Measurements from ENCODE around the gene UBA1. TPM values are rescaled to one million over a fixed set of nuclear protein-coding genes. Genes with fewer than 3 reads are reported as not detected.
A peak's percentile ranks its signal among the peaks of the same experiment; 100 is the strongest.

Gene UBA1
- total RNA-seq, 1 donor from 2014 or later, result 161 TPM

DNA sequence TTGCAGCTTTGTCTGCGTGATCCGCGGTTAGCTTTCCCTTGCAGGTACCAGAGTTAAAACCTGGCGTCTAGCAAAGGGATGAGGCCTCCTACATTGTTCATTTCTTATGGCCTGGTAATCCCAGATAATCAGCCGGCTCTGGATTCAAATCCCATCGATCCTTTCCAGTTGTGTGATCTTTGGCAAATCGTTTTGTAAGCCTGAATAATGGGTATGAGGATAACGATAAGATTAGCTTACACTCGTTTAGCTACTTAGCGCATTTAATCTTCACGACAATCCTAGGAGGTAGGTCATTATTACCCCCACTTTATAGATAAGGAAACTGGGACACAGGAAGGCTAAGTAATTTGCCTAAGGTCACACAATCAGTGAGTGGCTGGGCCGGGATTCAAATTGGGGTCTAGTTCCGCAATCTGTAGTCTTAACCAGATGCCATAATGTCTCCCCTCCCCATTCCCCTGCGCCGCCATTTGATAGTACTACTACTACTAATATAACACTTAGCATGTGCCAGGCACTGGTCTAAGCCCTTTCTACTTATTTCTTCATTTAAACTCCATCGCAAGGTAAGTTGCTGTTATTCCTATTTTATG is 1.7 kb upstream of the UBA1 start:
- no peak for DNase-seq
- no peaks in the 10 kb centered on the region for H3K36me3 ChIP-seq
- intact Hi-C loops (cut with DNase I), result loop anchor here (10.0 kb wide), 2 partner anchors 193 to 333 kb away; no protein-coding TSS in a partner anchor
- no peaks in the 10 kb centered on the region for H3K27me3 ChIP-seq
- H3K27ac ChIP-seq, result no peak overlapping the region
- TF ChIP-seq, protein P1, sequence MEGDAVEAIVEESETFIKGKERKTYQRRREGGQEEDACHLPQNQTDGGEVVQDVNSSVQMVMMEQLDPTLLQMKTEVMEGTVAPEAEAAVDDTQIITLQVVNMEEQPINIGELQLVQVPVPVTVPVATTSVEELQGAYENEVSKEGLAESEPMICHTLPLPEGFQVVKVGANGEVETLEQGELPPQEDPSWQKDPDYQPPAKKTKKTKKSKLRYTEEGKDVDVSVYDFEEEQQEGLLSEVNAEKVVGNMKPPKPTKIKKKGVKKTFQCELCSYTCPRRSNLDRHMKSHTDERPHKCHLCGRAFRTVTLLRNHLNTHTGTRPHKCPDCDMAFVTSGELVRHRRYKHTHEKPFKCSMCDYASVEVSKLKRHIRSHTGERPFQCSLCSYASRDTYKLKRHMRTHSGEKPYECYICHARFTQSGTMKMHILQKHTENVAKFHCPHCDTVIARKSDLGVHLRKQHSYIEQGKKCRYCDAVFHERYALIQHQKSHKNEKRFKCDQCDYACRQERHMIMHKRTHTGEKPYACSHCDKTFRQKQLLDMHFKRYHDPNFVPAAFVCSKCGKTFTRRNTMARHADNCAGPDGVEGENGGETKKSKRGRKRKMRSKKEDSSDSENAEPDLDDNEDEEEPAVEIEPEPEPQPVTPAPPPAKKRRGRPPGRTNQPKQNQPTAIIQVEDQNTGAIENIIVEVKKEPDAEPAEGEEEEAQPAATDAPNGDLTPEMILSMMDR (IDR thresholded peaks at IDR 0.05), result no peak
- no peak for ATAC-seq
- peaks cover 13% of the 10 kb centered on the region for H3K4me1 ChIP-seq
- peak overlapping the region; percentile 65 for H3K4me3 ChIP-seq
- H3K9me3 ChIP-seq, result no peaks in the 10 kb centered on the region

DNA sequence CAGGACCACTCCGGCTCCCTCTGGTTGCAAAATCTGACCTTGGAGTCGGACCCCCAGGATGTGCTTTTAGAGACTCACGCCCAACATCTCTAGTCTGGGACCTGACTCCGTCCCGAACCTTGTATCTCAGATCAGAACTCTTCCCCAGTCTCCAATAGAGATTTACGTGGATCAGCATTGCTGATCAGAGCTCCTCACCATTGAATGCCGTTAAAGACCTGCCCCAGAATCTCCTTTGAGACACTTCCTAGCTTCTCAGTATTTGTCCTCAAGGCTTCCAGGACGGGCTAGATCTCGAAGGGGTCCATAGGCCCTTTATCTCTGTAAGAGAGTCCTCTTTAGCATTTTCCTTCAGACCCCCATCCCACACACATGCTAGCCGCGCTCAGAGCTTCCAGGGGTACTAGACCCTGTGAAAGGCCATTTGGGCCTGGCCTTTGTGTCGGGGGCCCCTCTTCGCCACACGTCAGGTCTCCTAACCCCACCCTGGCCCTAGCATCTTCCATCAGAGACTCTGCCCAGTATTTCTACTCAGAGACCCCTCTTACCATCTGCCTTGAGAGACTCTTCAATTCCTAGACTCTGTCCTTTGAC is 662 bp downstream of the UBA1 start:
- no peaks in the 10 kb centered on the region for H3K27me3 ChIP-seq
- peak overlapping the region; percentile 68 for H3K4me3 ChIP-seq
- TF ChIP-seq, protein P1 (IDR thresholded peaks at IDR 0.05), result no peak
- intact Hi-C loops (cut with DNase I), result loop anchor here (10.0 kb wide), 2 partner anchors 191 to 331 kb away; no protein-coding TSS in a partner anchor
- peaks cover 8% of the 10 kb centered on the region for H3K36me3 ChIP-seq
- no peaks in the 10 kb centered on the region for H3K9me3 ChIP-seq
- DNase-seq (no peak), ATAC-seq (no peak)
- peak overlapping the region; percentile 94 for H3K27ac ChIP-seq
- peaks cover 20% of the 10 kb centered on the region for H3K4me1 ChIP-seq

DNA sequence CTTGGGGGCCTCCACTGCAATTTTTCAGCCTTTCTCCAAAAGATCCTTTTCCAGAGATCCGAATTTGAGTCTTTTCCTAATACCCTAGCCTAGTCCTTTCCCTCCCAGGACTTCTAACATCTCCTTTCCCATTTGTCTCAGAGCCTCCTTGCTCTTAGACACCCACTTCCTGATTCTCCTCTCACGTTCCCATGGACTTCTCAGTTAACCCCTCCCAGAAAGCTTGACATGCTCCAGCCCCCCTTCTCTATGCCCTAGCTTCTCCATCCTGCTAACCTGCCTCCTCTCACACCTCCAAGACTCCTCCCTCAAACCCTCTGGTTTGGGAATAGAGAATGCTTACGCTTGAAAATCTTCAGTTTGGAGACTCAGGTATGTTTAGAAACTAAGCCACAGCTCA is 2.5 kb downstream of the UBA1 start:
- H3K9me3 ChIP-seq, result no peaks in the 10 kb centered on the region
- H3K27ac ChIP-seq, result no peak overlapping the region
- TF ChIP-seq, protein P1 (IDR thresholded peaks at IDR 0.05), result no peak
- ATAC-seq (no peak), DNase-seq (no peak)
- H3K27me3 ChIP-seq, result no peaks in the 10 kb centered on the region
- H3K4me1 ChIP-seq, result peaks cover 20% of the 10 kb centered on the region
- peaks cover 26% of the 10 kb centered on the region for H3K36me3 ChIP-seq
- peak overlapping the region; percentile 8 for H3K4me3 ChIP-seq
- intact Hi-C loops (cut with DNase I), result loop anchor here (10.0 kb wide), 2 partner anchors 189 to 329 kb away; no protein-coding TSS in a partner anchor

DNA sequence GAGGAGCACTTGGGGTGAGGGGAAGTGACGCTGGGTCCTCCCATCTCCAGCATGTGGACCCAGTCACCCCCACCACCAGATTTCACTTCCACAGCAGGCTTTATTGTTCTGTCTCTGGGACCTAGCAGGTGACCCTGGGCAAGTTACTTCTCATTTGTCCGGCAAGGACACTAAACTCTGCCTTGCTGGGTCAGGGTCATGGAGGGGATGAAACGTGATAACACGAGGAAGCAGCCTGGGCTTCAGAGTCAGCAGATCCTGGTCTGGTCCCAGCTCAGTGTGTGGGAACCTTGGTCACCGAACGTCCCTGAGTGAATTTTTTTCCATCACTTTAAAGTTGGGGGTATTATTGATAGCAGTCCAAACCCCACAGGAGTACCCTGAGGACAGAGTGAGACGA is 3.9 kb downstream of the UBA1 start:
- DNase-seq, result no peak
- no peaks in the 10 kb centered on the region for H3K27me3 ChIP-seq
- no peaks in the 10 kb centered on the region for H3K9me3 ChIP-seq
- intact Hi-C loops (cut with DNase I), result loop anchor here (10.0 kb wide), 2 partner anchors 187 to 327 kb away; no protein-coding TSS in a partner anchor
- no peak for ATAC-seq
- peaks cover 40% of the 10 kb centered on the region for H3K36me3 ChIP-seq
- H3K4me3 ChIP-seq, result no peak overlapping the region
- no peak overlapping the region for H3K27ac ChIP-seq
- H3K4me1 ChIP-seq, result peaks cover 20% of the 10 kb centered on the region
- TF ChIP-seq, protein P1 (IDR thresholded peaks at IDR 0.05), result no peak

DNA sequence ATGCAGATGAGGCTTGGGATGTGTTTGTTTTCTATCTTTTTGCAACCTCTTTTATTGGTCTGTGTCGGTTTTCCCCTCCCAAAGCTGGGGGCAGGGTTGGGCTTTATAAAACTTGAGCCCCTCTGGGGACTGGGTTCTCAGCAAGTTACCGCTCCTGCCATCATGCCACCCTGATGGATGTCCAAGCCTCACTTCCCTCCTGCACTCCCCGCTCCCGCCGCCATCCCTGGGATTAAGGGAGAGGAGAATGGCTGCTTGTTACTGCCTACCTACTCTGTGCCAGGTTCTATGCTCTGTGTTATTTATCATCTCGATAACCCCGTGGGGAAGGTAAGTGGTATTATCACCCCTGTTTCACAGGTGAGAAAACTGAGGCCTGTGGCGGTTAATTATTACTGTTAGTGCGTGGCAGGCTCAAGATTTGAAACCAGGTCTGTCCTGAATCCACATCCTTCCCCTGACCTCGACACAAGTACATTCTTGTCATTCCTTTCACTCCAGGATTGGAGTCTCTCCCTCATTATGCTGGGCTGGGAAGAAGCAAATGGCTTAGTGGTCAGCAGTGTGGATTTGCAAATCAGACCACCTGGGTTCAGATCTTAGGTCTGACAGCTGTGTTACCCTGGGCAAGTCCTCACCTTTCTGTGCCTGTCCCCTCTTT is 4.5 kb downstream of the UBA1 start:
- Histone ChIP-seq H3K4me1 (peaks cover 20% of the 10 kb centered on the region), H3K27ac (no peak overlapping the region), H3K4me3 (no peak overlapping the region), H3K27me3 (no peaks in the 10 kb centered on the region), H3K36me3 (peaks cover 47% of the 10 kb centered on the region), H3K9me3 (no peaks in the 10 kb centered on the region)
- ATAC-seq, result no peak
- intact Hi-C loops (cut with DNase I), result loop anchor here (10.0 kb wide), 2 partner anchors 187 to 327 kb away; no protein-coding TSS in a partner anchor
- DNase-seq, result no peak
- TF ChIP-seq, protein P1 (IDR thresholded peaks at IDR 0.05), result no peak

All from upper lobe of right lung (tissue), 1 donor.